Fibroblast of pulmonary artery (primary cell): ENCODE measurements around the gene HHIPL2.

Experiments
- DNase-seq: peaks from one replicate; pipeline ENCODE4 v3.0.0-alpha.2; 2010; ENCODE audit warnings: low read depth
- H3K4me3 ChIP-seq: replicated peaks from 2 replicates; pipeline ENCODE4 v1.5.1; 2011; ENCODE audit warnings: low read depth, mild to moderate bottlenecking, control low read depth, low read length, moderate library complexity
- TF ChIP-seq, protein P1 (sequence below): IDR thresholded peaks from 2 replicates; pipeline ENCODE4 v1.5.1; 2011; ENCODE audit warnings: mild to moderate bottlenecking, control low read depth, low read length, inconsistent platforms; ENCODE audit errors: missing control alignments

Gene HHIPL2

GRCh38 chr1:222586842-222587241 is 38.9 kb upstream of the HHIPL2 start:
- TF ChIP-seq, protein P1, sequence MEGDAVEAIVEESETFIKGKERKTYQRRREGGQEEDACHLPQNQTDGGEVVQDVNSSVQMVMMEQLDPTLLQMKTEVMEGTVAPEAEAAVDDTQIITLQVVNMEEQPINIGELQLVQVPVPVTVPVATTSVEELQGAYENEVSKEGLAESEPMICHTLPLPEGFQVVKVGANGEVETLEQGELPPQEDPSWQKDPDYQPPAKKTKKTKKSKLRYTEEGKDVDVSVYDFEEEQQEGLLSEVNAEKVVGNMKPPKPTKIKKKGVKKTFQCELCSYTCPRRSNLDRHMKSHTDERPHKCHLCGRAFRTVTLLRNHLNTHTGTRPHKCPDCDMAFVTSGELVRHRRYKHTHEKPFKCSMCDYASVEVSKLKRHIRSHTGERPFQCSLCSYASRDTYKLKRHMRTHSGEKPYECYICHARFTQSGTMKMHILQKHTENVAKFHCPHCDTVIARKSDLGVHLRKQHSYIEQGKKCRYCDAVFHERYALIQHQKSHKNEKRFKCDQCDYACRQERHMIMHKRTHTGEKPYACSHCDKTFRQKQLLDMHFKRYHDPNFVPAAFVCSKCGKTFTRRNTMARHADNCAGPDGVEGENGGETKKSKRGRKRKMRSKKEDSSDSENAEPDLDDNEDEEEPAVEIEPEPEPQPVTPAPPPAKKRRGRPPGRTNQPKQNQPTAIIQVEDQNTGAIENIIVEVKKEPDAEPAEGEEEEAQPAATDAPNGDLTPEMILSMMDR: no peak
- no peak for DNase-seq
- H3K4me3 ChIP-seq: no peak overlapping the region

GRCh38 chr1:222583079-222583478 is 35.2 kb upstream of the HHIPL2 start:
- DNase-seq: no peak
- TF ChIP-seq, protein P1: no peak
- no peak overlapping the region for H3K4me3 ChIP-seq

DNA sequence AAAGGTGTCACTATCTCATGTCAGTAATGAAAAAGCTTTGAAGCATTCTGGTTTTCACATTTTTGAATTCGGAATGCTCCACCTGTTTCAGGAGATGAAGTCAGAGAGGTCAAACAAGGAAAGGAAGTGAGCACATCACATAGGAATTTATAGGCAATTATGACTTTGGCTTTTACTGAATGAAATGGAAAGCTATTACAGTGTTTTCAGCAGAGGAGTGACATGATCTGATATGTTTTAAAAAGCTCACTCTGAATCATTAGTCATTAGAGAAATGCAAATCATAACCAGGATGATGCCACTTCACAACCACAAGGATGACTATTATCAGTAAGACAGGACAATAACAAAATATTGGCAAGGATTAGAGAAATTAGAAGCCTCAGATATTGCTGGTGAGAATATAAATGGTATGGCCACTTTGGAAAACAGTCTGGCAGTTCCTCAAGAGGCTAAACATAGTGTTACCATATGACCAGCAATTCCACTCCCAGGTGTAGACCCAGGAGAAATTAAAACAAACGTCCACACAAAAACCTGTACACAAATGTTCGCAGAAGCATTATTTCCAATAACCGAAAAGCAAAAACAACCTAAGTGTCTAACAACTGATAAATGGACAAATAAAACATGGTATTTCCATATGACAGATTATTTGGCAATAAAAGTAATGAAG is 34.3 kb upstream of the HHIPL2 start:
- TF ChIP-seq, protein P1: no peak
- H3K4me3 ChIP-seq: no peak overlapping the region
- peak; percentile 10 for DNase-seq

- TF ChIP-seq, protein P1: no peak
- no peak overlapping the region for H3K4me3 ChIP-seq
- DNase-seq: no peak
Measured at GRCh38 chr1:222579316-222579715, 31.4 kb upstream of the HHIPL2 start.

GRCh38 chr1:222570837-222571236 is 22.9 kb upstream of the HHIPL2 start:
- no peak for DNase-seq
- TF ChIP-seq, protein P1: no peak
- H3K4me3 ChIP-seq: no peak overlapping the region

GRCh38 chr1:222561656-222562055 is 13.8 kb upstream of the HHIPL2 start:
- DNase-seq: no peak
- no peak overlapping the region for H3K4me3 ChIP-seq
- TF ChIP-seq, protein P1: no peak

DNA sequence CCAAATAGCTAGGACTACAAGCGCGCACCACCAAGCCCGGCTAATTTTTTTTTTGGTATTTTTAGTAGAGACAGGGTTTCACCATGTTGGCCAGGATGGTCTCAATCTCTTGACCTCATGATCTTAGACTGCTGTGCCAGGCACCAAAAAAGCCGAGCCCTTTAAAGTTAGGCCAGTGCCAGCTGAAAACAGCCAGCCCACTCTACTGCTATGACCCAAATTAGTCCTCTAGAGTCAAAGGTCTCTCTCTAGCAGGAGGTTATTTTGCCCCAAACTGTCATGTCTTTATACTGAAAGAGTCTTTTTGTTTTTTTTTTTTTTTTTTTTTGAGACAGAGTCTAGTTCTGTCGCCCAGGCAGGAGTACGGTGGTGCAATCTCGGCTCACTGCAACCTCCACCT is 9.7 kb upstream of the HHIPL2 start:
- H3K4me3 ChIP-seq: no peak overlapping the region
- DNase-seq: no peak
- TF ChIP-seq, protein P1: no peak
